GM18909 (cell line): ENCODE results near the gene SLC30A3.
"Not testable (repeated sequence)": the region's sequence is repeated elsewhere in the genome, so short reads cannot be mapped to it uniquely, and the experiment has no call there.

Experiments used
- ATAC-seq: cut with Tn5 transposase; IDR thresholded peaks from one replicate; pipeline ENCODE4 v1.9.1; 2021; ENCODE audit warnings: mild to moderate bottlenecking; ENCODE audit not compliant: unreplicated experiment, poor library complexity

Gene SLC30A3

DNA sequence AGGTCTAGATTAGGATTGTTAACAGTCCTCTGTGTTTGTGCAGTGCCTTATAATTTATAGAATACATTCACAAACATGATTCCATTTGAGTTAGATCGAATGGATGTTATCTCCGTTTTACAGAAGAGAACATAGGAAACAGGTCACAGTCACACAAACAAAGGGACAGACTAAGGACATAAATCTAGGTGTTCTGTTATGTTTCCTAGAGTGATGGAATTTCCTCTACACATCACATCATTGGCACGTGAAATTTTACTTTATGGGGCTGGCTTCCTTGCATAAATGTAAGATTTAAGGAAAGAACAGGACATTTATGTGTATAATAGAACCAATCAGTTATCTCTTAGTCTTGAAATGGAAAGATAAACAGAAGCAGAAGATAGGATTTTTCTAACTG is 25.8 kb upstream of the SLC30A3 start:
- no peak for ATAC-seq

DNA sequence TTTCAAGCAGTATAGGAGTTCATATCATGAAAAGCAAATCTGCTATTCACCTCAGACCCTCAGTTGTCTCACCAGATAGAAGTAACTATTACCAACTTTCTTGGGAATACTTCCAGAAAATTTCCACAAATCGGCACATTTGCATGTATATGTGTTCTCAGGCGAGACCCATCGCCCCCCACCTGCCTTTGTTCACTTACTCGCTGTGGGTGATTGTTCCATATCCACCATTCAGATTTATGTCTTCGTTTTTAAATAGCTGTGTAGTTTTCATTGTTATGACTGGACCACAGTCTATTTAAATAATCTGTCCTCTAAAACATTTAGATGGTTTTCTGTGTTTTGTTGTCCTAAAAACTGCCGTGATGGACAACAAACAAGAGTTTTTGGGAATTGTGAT is 22.6 kb upstream of the SLC30A3 start:
- no peak for ATAC-seq

DNA sequence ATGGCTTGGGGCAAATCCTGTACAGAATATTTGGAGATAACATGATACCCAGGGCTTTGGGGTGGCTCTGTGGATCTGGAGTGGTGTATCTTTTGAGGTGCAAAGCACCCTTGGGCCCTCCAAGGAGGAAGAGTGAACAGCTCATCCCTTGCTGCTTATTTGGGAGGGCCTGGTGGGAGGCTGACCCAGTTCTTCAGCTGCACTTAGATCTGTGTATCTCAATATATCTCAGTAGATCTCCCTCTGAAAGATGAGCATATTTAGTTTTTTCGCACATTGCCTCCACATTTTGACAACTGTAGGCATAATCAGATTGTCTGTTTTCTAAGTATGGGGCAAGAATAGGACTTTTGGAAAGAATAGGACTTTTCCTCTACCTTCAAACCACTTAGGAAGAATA is 22.1 kb upstream of the SLC30A3 start:
- no peak for ATAC-seq

DNA sequence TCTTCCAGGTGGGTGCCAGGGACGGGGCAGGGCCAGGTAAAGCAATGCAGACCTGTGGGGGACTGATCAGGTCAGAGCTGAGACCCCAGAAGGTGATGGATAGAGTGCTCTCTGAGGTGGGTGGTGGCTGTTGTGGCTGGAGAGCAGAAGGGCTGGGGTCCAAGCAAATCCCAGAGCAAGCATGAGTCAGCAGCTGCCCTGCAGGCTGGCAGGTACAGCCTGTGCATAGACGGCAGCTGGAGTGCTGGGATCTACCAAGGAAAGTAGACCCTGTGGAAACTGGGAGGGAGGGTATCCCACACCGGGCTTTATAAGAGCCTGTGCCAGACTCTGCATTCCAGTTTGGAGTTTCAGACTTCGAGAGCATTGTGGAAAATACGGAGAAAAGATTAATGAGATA is 20.0 kb upstream of the SLC30A3 start:
- no peak for ATAC-seq

DNA sequence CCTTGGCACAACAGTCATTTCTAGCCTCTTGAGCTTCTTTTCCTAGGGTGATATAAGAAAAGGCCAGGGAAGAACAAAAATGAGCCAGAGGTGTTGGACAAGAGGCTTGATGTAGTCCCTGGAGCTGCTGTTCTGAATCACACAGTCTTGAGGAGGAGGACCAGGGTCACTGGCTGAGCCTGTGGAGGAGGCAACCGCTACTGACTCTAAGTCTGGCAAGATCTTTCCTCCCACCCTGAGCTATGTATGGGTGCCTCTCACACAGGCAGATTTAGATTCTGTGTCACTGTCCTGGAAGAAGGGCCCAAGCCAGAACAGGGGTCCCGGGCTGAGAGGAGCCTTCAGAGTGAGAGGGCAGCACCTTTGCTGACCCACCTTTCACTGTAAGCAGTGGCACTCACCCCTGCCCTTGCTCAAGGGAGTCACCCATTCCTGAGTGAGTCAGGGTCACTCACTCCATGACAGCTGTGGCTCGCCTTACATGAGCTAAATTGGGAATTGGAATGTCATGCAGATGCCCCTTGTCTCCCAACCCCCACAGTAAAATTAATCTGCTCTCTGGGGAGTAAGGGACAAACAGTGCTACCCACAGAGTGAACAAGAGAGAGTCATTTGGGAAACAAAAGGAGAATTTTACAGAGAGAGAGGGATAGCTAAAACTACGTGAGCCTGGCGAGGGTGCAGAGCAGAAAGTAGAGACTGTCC is 19.2 kb upstream of the SLC30A3 start, which contains the start of gene TRIM54:
TSS of gene TRIM54 (plus strand) at position 575 of the 705 bp plus-strand sequence. CDS start 303 bp downstream, outside the sequence.
- no peak for ATAC-seq

DNA sequence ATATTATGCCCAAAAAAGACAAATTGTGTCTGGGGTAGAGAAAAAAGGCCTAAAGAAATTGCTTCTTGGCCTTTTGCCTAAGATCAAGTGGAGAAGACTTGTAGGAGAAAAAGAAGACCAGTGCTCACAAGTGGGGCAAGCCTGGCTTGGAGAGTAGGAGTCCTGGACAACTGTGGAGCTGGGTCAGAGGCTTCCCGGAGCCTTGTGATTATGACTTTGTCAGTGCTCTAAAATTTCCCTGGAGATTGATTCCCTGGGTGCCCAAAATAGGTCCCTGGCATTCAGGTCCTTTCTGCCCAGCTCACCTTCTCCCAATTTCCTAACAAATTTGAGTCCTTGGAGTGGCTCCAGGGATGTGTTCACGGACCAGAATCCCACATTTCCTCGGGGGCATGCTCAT is 18.6 kb upstream of the SLC30A3 start:
- ATAC-seq, result no peak

DNA sequence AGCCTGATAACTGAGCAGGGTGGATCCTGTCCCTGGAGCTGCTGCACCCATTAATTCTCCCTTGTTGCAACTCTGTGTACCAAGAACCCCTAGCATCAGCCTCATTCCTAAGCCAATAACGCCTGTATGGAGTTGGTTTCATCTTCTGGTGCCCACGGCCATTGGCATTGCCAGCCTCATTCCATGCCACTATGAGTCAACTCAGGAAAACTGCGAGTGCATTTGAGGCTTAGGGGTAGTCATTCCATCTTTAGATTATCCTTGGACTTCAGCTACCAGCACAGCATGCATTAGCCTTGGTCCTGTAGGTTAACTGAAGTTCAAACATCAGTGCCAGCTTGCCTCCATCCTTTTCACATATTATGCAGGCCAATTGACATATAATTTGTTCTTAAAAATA is 18.0 kb upstream of the SLC30A3 start:
- ATAC-seq, result no peak

DNA sequence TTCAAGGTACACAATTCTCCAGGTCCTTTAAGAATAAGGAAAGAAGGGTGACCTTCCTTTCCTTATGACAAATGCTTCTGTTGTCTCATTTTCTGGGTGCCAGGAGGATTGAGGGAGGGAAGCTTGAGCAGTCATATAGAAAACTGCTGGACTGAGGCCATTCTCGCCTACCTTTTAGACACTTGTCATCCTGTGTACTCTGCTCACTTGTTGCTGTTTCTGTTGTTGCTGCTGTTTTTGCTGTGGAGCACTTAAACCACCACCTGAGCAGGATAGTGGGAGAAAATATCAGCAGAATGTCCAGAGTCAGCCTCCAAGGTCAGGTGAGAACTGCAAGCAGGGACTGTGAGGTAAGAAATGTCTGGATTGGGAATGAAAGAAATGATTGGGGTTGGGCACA is 15.2 kb upstream of the SLC30A3 start:
- no peak for ATAC-seq

DNA sequence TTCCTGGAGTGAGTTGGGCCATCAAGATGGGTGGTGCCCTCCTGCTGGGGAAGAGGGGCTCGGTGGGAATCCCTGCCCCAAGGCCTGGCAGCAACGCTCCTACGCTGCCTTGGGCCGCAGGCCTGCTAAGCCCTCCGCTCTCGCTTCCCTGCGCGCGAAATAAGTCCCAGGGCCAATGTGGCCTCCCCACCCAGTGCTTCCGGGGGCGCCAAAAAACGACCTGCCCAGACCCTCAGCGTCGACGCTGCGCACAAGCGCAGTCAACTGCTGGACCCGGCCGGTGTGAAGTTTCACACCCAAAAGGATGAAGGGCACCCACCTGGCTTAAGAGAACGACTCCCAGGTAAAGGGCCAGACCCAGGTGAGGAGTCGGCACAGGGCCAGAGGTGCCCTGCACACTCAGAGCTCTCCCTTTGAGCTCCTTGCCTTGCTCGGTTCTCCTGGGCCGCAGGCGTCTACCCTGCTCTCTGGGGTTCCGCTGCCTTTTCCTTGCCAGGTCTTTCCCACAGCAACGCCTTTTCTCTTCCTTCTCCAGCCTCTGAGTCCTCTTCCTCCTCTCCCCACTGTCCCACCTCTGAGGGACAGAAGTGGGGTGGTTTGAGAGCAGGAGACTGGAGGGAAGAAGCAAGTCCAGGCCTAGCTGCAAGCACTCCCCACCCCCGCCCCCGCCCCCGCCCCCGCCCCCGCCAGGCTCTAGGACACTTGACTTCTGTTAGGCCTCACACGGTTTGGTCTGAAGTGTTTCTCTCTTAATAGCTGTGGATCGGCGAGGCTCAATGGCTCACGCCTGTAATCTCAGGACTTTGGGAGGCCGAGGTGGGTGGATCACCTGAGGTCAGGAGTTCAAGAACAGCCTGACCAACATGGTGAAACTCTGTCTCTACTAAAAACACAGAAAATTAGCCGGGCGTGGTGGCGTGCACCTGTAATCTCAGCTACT is 12.6 kb upstream of the SLC30A3 start, which contains the start of gene DNAJC5G:
TSS of gene DNAJC5G (plus strand) at position 223 of the 940 bp plus-strand sequence. CDS start 1,296 bp downstream, outside the sequence.
- no peak for ATAC-seq

DNA sequence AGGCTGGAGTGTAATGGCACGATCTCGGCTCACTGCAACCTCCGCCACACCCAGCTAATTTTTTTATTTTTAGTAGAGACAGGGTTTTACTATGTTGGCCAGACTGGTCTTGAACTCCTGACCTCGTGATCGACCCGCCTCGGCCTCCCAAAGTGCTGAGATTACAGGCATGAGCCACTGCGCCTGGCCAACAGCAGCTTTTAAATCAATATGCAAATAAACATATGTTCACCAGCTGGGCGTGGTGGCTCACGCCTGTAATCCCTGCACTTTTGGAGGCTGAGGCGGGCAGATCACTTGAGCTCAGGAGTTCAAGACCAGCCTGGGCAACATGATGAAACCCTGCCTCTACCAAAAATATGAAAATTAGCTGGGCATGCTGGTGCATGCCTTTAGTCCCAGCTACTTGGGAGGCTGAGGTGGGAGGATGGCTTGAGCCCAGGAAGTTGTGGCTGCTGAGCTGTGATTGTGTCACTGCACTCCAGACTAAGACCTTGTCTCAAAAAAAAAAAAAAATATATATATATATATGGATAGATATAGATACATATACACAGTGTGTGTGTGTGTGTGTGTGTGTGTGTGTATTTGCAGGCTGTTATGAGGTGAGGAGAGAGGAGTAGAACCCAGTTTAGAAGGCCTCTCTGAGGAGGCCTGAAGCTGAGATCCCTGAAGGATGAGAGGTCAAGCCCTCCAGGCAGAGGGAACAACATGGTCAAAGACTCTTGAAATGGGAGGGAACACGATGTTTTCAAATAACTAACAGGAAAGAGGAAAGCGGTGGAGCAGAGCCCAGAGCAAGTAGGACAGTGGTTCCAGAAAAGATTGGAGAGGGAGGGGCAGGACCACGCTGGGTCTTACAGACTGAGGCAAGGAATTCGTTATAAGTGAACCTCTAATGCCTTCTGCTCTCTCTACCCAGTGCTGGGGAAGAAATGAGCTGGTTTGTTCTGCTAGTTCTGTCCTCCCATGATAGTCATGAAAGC is 10.0 kb upstream of the SLC30A3 start:
- ATAC-seq, result not testable (repeated sequence)

DNA sequence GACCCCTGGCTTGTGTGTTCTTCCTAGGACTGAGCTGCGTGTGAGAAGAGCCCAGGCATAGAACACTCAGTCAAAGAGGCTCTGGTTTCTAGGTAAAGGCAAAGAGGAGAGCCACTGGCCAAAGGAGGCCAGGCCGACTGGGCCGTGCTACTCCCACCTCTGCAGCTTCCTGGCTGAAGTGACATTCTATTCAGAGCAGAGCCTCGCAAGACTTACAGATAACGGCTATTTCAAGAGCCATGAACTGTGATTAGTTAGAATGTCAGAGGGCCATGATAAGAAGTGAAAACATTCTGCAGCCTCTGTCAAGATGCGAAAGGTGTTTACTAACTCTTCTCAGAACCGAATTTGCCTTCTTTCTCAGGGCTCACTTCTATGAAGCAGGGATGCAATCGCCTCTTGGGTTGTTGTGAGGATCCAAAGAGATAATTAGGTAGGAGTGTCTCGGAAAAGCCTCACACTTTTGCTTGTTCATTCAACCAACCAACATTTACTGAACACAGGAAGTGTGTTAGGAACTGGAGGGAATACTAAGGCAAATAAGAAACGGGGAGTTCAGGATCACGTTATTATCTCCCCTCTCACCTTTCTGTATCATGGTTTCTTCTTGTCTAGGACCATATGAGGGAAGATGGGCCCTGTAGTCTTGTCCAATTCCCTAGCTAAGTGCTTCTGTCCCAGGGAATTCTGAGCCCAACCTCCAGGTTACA is 8.9 kb upstream of the SLC30A3 start:
- no peak for ATAC-seq

DNA sequence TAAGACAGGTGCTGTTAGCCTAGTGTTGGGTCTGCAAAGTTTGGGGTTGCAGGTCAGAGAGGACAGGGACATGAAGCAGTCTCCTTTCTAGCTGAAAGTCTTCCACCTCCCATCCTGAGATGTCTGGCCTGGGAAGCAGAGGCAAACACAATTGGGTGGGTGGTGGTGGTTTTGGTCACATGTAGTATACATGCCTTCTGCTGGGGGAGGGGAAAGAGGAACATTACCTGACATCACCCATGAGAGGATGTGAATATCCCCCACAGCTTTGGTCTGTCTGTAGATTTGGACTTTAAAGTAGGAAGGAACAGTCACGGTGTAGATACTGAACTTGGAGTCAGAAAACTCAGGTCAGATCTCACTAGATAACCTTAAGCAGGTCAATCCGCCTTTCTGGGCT is 7.8 kb upstream of the SLC30A3 start:
- no peak for ATAC-seq

DNA sequence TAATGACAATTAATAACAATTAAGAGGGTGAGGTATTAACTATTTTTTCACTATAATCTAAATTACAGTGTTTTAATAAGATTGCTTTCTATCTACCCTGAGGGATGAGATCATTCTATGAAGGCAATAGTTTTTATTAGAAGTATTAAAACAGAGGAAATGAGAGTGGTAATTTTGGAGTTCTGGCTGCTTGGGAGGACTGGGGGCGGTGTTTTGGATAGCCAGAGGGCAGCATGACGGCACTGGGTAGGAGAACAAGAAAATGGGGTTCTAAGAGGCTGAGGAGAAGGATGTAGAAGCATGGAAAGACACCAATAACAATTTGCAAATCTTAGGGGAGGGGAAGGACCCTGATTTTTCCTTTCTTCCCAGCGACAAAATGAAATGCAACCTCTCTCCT is 7.3 kb upstream of the SLC30A3 start:
- ATAC-seq, result no peak

DNA sequence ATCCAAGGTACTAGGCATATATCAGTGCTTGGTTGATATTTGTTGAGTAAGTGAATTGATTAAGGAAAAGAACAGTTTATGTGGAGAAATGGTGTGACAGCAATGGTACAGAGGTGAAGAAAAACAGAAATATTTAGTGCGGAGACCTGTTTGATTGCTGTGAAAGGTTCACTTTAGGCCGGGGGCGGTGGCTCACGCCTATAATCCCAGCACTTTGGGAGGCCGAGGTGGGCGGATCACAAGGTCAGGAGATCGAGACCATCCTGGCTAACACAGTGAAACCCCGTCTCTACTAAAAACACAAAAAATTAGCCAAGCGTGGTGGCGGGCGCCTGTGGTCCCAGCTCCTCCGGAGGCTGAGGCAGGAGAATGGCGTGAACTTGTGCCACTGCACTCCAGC is 5.4 kb upstream of the SLC30A3 start:
- not testable (repeated sequence) for ATAC-seq

DNA sequence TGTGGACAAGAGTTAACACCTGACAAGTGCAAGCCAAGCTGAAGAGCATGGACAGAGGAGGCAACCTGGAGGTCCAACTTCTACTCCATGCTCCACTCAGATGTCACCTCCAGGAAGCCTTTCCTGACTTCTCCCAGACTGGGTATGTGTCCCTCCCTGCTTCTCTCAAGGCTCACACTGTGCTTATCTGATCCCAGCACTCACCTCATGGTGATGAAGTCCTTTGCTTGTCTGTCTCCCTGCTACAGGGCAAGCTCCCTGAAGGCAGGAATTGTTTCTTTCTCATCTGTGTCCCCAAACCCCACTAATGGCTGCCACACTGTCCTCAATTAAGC is 2.7 kb upstream of the SLC30A3 start:
- ATAC-seq, result no peak

DNA sequence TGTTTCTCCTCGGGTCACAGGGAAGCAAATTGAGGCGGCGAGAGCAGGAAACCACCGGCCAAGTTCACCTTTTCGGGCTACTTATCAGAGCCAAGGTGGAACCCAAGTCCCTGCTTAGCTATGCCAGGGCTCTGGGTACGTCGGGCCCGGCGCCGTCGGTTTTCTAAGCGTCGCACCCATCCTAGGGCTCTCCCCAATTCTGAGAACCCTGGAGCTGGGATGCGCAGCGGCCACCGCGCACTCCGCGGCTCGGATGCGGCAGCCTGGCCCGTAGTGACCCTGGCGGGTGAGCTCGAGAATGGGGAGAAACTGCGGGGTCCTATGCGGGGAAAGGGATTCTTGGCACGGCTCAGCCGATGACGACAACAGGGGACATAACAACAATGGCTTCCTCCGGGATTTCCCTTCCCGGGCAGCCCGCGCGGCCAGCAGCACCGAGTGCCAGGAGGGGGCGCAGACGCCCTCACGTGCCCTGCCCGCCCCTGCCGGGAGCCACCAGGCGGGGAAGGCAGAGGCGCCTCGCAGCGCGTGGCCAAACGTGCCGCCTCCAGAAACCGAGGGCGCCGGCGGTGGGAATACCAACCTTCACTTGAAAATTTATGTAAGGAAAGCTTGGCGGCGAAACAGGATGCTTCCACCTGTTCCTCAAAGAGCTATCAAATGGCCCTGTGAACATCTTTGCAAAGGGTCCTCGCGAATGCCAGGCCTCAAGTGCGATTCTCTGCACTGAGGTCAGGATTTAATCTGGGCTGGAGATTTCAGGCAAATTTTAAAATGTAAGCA is 2.1 kb upstream of the SLC30A3 start:
- no peak for ATAC-seq

DNA sequence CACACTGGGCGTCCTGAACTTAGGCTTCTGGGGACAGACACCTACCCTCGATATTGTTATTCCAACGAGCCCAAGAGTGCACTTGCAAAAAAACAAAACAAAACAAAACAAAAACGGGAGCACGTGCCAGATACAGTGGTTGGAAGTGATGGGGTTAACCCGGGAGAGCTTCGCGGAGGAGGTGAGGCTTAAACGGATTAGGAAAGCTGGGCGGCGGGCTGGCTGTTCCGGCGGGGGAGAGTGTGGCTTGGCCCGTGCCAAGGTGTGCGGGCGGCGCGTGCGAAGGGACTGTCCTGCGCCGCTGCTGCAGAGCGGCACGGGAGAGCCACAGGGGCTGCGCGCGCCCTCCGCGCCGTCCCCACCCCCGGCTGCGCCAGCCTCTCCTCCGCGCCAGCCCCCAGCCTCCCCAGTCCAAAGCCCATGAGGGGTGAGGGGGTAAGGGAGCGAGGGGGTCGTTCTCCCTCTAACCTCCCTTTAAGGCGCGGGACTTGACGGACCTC is 1.5 kb upstream of the SLC30A3 start:
- ATAC-seq, result no peak

DNA sequence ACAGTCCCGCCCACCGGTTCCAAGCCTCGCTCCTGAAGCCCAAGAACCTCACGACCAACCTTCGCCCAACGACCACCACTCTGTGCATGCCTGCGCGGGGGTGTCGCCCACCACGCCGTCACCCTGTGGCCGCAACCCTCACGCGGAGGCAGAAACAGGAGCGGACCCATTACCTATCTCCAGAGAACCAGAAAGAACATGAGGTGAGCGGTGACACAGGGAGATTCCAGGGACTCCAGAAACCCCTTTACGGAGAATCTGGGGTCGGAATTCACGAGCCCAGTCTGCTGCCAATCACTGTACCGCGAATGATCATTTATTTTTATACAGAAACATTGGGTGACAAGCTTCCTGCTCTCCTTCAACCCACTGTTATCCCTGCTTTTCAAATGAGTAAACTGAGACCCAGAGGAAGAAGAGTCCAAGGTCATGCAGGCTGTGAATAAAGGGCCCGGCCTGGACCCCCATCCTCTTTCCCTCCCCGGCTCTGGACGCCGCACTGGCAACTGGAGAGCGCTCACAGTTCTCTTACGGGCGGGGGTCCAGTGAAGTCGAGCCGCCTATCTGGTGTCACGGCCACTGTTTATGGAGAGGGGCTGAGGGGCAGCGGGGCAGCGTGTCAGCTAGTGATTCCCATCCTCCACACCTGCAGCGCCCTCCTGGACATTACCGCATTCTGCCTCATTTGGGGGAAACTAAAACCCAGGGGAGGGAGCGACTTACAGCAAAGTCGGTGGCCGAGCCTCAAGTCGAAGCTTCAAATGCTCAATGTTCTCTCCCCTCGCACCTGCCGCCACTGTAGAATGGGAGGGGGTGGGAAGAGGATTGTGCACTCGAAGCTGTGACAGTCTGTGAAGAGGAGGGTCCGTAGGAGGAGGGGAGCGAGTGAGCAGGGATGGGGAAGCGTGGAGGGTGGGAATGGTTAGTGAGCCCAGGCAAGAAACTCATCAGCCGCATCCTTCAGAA is 723 bp upstream of the SLC30A3 start:
- no peak for ATAC-seq
